Caco-2 (cell line): Measurements from ENCODE around the gene TIMM44. TPM values are rescaled to one million over a fixed set of nuclear protein-coding genes. Genes with fewer than 3 reads are reported as not detected.

Experiments
- BruUV-seq: library from RNA; stranded (reverse); fragments of 400-500 nt; replicated peaks from 2 replicates; lab custom pipeline; 2021; lab: Mats Ljungman, UMichigan
- CTCF ChIA-PET: fragments of 300-600 bp; sonication (Branson Sonifier 250); formaldehyde crosslinking; loops from one replicate; lab custom pipeline; 2022; ENCODE audit warnings: antibody characterized with exemption; lab: Charles Lee
- POLR2A ChIA-PET: fragments of 300-600 bp; sonication (Branson Sonifier 250); formaldehyde crosslinking; loops from one replicate; lab custom pipeline; 2022; ENCODE audit warnings: antibody characterized with exemption; lab: Charles Lee
- DNase-seq, 2 experiments: peaks; one replicate each; pipeline versions ENCODE4 v3.0.0 to v3.0.0-alpha.2; 2020 to 2022
- H3K27me3 ChIP-seq: replicated peaks from 2 replicates; pipeline ENCODE4 v1.6.0; 2011; ENCODE audit warnings: low read length; ENCODE audit not compliant: control insufficient read depth, insufficient read depth
- H3K36me3 ChIP-seq: 2 replicates; pipeline ENCODE4 v1.5.1; 2011; ENCODE audit warnings: low read length; ENCODE audit not compliant: control insufficient read depth, insufficient read depth
- H3K4me1 ChIP-seq: fragments of 250-450 bp; sonication (Bioruptor Pico); 2 replicates; pipeline ENCODE4 v1.5.1; 2020; ENCODE audit warnings: mild to moderate bottlenecking
- H3K4me3 ChIP-seq: 2 replicates; pipeline ENCODE4 v1.5.1; 2011; ENCODE audit warnings: low read depth, mild to moderate bottlenecking, control low read depth, low read length
- H3K9me3 ChIP-seq: fragments of 250-450 bp; sonication (Bioruptor Pico); 2 replicates; pipeline ENCODE4 v1.5.1; 2020; ENCODE audit warnings: mild to moderate bottlenecking, moderate library complexity
- H3K27ac Mint-ChIP-seq: one replicate; pipeline ENCODE4 v1.8.0; 2022; ENCODE audit warnings: mixed read lengths; ENCODE audit not compliant: unreplicated experiment
- H3K27me3 Mint-ChIP-seq: one replicate; pipeline ENCODE4 v1.8.0; 2022; ENCODE audit warnings: mixed read lengths; ENCODE audit not compliant: insufficient read depth, unreplicated experiment
- H3K36me3 Mint-ChIP-seq: one replicate; pipeline ENCODE4 v1.8.0; 2022; ENCODE audit warnings: mild to moderate bottlenecking, mixed read lengths; ENCODE audit not compliant: insufficient read depth, unreplicated experiment
- H3K4me1 Mint-ChIP-seq: one replicate; pipeline ENCODE4 v1.8.0; 2022; ENCODE audit warnings: low read depth, mixed read lengths; ENCODE audit not compliant: unreplicated experiment
- H3K4me3 Mint-ChIP-seq: one replicate; pipeline ENCODE4 v1.8.0; 2022; ENCODE audit warnings: mild to moderate bottlenecking, moderate library complexity, mixed read lengths; ENCODE audit not compliant: unreplicated experiment
- H3K9me3 Mint-ChIP-seq: one replicate; pipeline ENCODE4 v1.8.0; 2022; ENCODE audit warnings: mixed read lengths; ENCODE audit not compliant: unreplicated experiment
- CTCF ChIP-seq, 2 experiments: fragments of 200-600 bp in 1 of 2; IDR thresholded peaks; 1 replicate in 1 of 2; 2 replicates in 1 of 2; pipeline versions ENCODE4 v1.5.1 to v1.8.0; 2011 to 2022; ENCODE audit warnings: antibody characterized with exemption in 1 of 2, control low read depth in 1 of 2, inconsistent platforms in 1 of 2, low read depth in 1 of 2, low read length in 1 of 2, mild to moderate bottlenecking in 1 of 2, moderate library complexity in 1 of 2; ENCODE audit not compliant: insufficient read depth in 1 of 2, severe bottlenecking in 1 of 2, unreplicated experiment in 1 of 2
- intact Hi-C: fragments of 100-400 bp; cut with micrococcal nuclease; formaldehyde crosslinking; loops from one replicate; pipeline ENCODE4 v1.10.0; 2022; ENCODE audit not compliant: unreplicated experiment
- total RNA-seq: library from RNA; stranded (reverse); gene quantifications from 2 replicates; pipeline ENCODE4 v1.2.3, GENCODE V29; 2022

The TIMM44 gene
- total RNA-seq, 1 experiment from 2014 or later: 129 TPM

GRCh38 chr19:7928741-7929701 is 14.4 kb downstream of the TIMM44 start:
- peak in 1 of 2 experiments; percentile 81 for DNase-seq
- CTCF ChIA-PET: interaction anchor here (0.6 to 2.5 kb wide), 8 partner anchors 8 to 100 kb away, joined by 3 to 27 read pairs (median 3); partner anchors contain the start of genes SNAPC2 and TIMM44
- Histone ChIP-seq H3K4me1 (peaks cover 16% of the 10 kb centered on the region), H3K4me3 (no peak overlapping the region), H3K36me3 (peaks cover 1% of the 10 kb centered on the region; the same call in 1 of the 2 replicates), H3K9me3 (no peaks in the 10 kb centered on the region), H3K27me3 (no peaks in the 10 kb centered on the region)
- intact Hi-C loops: no loop called here
- no peaks in the 10 kb centered on the region for H3K27me3 Mint-ChIP-seq
- H3K27ac Mint-ChIP-seq: peak overlapping the region; percentile 73
- POLR2A ChIA-PET: interaction anchor here (0.5 to 1.4 kb wide), 4 partner anchors 9 to 350 kb away, joined by 3 to 15 read pairs (median 14); partner anchors contain the start of genes SNAPC2 and TIMM44
- H3K4me3 Mint-ChIP-seq: peak overlapping the region; percentile 3
- no peaks in the 10 kb centered on the region for H3K9me3 Mint-ChIP-seq
- BruUV-seq: no TSS peak
- H3K4me1 Mint-ChIP-seq: peaks cover 10% of the 10 kb centered on the region
- peak; percentile 59 to 69 for TF ChIP-seq CTCF (IDR thresholded peaks at IDR 0.05; ENCODE audit: insufficient read depth in 1 of 2, low read depth in 1 of 2, low read length in 1 of 2, severe bottlenecking in 1 of 2, unreplicated experiment in 1 of 2)
- peaks cover 73% of the 10 kb centered on the region for H3K36me3 Mint-ChIP-seq

GRCh38 chr19:7928334-7928706 is 15.1 kb downstream of the TIMM44 start:
- ChIA-PET POLR2A (interaction anchor here (1.4 kb wide), 1 partner anchor 15 kb away, joined by 15 read pairs; the partner anchor contains the start of gene TIMM44), CTCF (interaction anchor here (0.6 to 2.0 kb wide), 2 partner anchors 16 kb away, joined by 3 to 27 read pairs; partner anchors contain the start of gene TIMM44)
- Histone ChIP-seq H3K4me1 (peaks cover 16% of the 10 kb centered on the region), H3K36me3 (peaks cover under 1% of the 10 kb centered on the region; the same call in 1 of the 2 replicates), H3K27me3 (no peaks in the 10 kb centered on the region), H3K9me3 (no peaks in the 10 kb centered on the region), H3K4me3 (no peak overlapping the region)
- Mint-ChIP-seq H3K9me3 (no peaks in the 10 kb centered on the region), H3K36me3 (peaks cover 72% of the 10 kb centered on the region), H3K27me3 (no peaks in the 10 kb centered on the region), H3K4me1 (peaks cover 10% of the 10 kb centered on the region), H3K4me3 (no peak overlapping the region), H3K27ac (peak overlapping the region; percentile 73)
- DNase-seq: no peak
- no peak for TF ChIP-seq CTCF (IDR thresholded peaks at IDR 0.05; ENCODE audit: insufficient read depth in 1 of 2, low read depth in 1 of 2, low read length in 1 of 2, severe bottlenecking in 1 of 2, unreplicated experiment in 1 of 2)
- intact Hi-C loops: no loop called here
- BruUV-seq: no TSS peak

GRCh38 chr19:7927605-7928333 is 15.7 kb downstream of the TIMM44 start:
- no peak for TF ChIP-seq CTCF (IDR thresholded peaks at IDR 0.05; ENCODE audit: insufficient read depth in 1 of 2, low read depth in 1 of 2, low read length in 1 of 2, severe bottlenecking in 1 of 2, unreplicated experiment in 1 of 2)
- peak overlapping the region; percentile 44 for H3K4me3 Mint-ChIP-seq
- H3K36me3 Mint-ChIP-seq: peaks cover 69% of the 10 kb centered on the region
- Histone ChIP-seq H3K4me3 (no peak overlapping the region), H3K4me1 (peaks cover 16% of the 10 kb centered on the region), H3K27me3 (no peaks in the 10 kb centered on the region), H3K9me3 (no peaks in the 10 kb centered on the region), H3K36me3 (no peaks in the 10 kb centered on the region; the same call in 1 of the 2 replicates)
- DNase-seq: no peak
- peaks cover 10% of the 10 kb centered on the region for H3K4me1 Mint-ChIP-seq
- BruUV-seq: no TSS peak
- no peaks in the 10 kb centered on the region for H3K27me3 Mint-ChIP-seq
- peak overlapping the region; percentile 73 for H3K27ac Mint-ChIP-seq
- POLR2A ChIA-PET: no interaction called here
- CTCF ChIA-PET: interaction anchor here (1.8 kb wide), 1 partner anchor 10 kb away, joined by 4 read pairs; no protein-coding TSS in a partner anchor
- intact Hi-C loops: no loop called here
- H3K9me3 Mint-ChIP-seq: no peaks in the 10 kb centered on the region
